HL-60 (cell line): Measurements from ENCODE around the gene TMPO.
"Not testable (repeated sequence)": the region's sequence is repeated elsewhere in the genome, so short reads cannot be mapped to it uniquely, and the experiment has no call there.

Experiments used
- DNase-seq, 2 experiments: peaks; one replicate each; pipeline ENCODE4 v3.0.0-alpha.2; 2010 to 2020; ENCODE audit warnings: low read depth in 1 of 2, low spot score in 1 of 2
- H3K27ac ChIP-seq: fragments of 250-450 bp; sonication (Bioruptor Pico); replicated peaks from 2 replicates; pipeline ENCODE4 v1.5.1; 2020; ENCODE audit warnings: mild to moderate bottlenecking, moderate library complexity
- H3K27me3 ChIP-seq: fragments of 250-450 bp; sonication (Bioruptor Pico); 2 replicates; pipeline ENCODE4 v1.5.1; 2021; ENCODE audit warnings: mild to moderate bottlenecking, moderate library complexity; ENCODE audit not compliant: insufficient read depth, poor library complexity, severe bottlenecking
- H3K4me3 ChIP-seq: replicated peaks from 2 replicates; pipeline ENCODE4 v1.5.1; 2011; ENCODE audit warnings: mild to moderate bottlenecking, control low read depth, low read length; ENCODE audit not compliant: insufficient read depth
- GABPA ChIP-seq: IDR thresholded peaks from 2 replicates; pipeline ENCODE4 v1.6.1; 2012; ENCODE audit warnings: low read depth
- POLR2AphosphoS5 ChIP-seq: IDR thresholded peaks from 2 replicates; pipeline ENCODE4 v1.6.1; 2012; ENCODE audit warnings: low read depth
- REST ChIP-seq: IDR thresholded peaks from 2 replicates; pipeline ENCODE4 v1.6.1; 2012; ENCODE audit warnings: low read depth; ENCODE audit not compliant: insufficient replicate concordance
- SPI1 ChIP-seq: IDR thresholded peaks from 2 replicates; pipeline ENCODE4 v1.6.1; 2012; ENCODE audit warnings: low read depth, mild to moderate bottlenecking, borderline replicate concordance
- TF ChIP-seq, protein P1 (sequence below): IDR thresholded peaks from one replicate; pipeline ENCODE4 v1.5.1; 2011; ENCODE audit warnings: low read length, control low read depth, inconsistent platforms; ENCODE audit not compliant: insufficient read depth

TMPO gene

GRCh38 chr12:98544751-98545150 is 29.4 kb downstream of the TMPO start:
- no peak overlapping the region for H3K27ac ChIP-seq
- no peak for TF ChIP-seq GABPA
- TF ChIP-seq, protein P1, sequence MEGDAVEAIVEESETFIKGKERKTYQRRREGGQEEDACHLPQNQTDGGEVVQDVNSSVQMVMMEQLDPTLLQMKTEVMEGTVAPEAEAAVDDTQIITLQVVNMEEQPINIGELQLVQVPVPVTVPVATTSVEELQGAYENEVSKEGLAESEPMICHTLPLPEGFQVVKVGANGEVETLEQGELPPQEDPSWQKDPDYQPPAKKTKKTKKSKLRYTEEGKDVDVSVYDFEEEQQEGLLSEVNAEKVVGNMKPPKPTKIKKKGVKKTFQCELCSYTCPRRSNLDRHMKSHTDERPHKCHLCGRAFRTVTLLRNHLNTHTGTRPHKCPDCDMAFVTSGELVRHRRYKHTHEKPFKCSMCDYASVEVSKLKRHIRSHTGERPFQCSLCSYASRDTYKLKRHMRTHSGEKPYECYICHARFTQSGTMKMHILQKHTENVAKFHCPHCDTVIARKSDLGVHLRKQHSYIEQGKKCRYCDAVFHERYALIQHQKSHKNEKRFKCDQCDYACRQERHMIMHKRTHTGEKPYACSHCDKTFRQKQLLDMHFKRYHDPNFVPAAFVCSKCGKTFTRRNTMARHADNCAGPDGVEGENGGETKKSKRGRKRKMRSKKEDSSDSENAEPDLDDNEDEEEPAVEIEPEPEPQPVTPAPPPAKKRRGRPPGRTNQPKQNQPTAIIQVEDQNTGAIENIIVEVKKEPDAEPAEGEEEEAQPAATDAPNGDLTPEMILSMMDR = no peak
- TF ChIP-seq SPI1 = no peak
- TF ChIP-seq POLR2AphosphoS5 = no peak
- no peak for TF ChIP-seq REST
- DNase-seq = no peak
- no peak overlapping the region for H3K4me3 ChIP-seq
- H3K27me3 ChIP-seq = no peaks in the 10 kb centered on the region

GRCh38 chr12:98549371-98550110 is 34.2 kb downstream of the TMPO start:
- no peaks in the 10 kb centered on the region for H3K27me3 ChIP-seq
- no peak for TF ChIP-seq POLR2AphosphoS5
- TF ChIP-seq REST = no peak
- TF ChIP-seq, protein P1 = no peak
- TF ChIP-seq GABPA = no peak
- no peak for TF ChIP-seq SPI1
- H3K27ac ChIP-seq = no peak overlapping the region
- H3K4me3 ChIP-seq = no peak overlapping the region
- DNase-seq = no peak

GRCh38 chr12:98551787-98552186 is 36.4 kb downstream of the TMPO start:
- no peak overlapping the region for H3K4me3 ChIP-seq
- no peak for DNase-seq
- no peaks in the 10 kb centered on the region for H3K27me3 ChIP-seq
- TF ChIP-seq SPI1 (no peak), REST (no peak), GABPA (no peak)
- TF ChIP-seq, protein P1 = no peak
- no peak overlapping the region for H3K27ac ChIP-seq

GRCh38 chr12:98558097-98558496 is 42.7 kb downstream of the TMPO start:
- not testable (repeated sequence) for H3K4me3 ChIP-seq, H3K27me3 ChIP-seq, DNase-seq, H3K27ac ChIP-seq
